ENCODE results near the gene PACS2. TPM values are rescaled to one million over a fixed set of nuclear protein-coding genes. Genes with fewer than 3 reads are reported as not detected.

The PACS2 gene
- total RNA-seq, 1 experiment from 2014 or later = 72.5 TPM

- Histone ChIP-seq H4K20me1 (ENCODE audit: control insufficient read depth, insufficient read depth, insufficient read length) (peaks cover 4% of the 10 kb centered on the region), H2BK20ac (ENCODE audit: low read depth, low read length, poor library complexity, severe bottlenecking) (no peak overlapping the region), H3K27me3 (ENCODE audit: insufficient read depth, low read length) (no peaks in the 10 kb centered on the region), H4K8ac (replicated peaks; ENCODE audit: insufficient read length, low read depth, low read length) (no peak overlapping the region), H2AFZ (ENCODE audit: low read length) (no peak overlapping the region), H3K23ac (ENCODE audit: insufficient read length, low read depth, low read length) (no peak overlapping the region), H2AK5ac (ENCODE audit: insufficient read length, low read length) (no peak overlapping the region), H3K4me1 (ENCODE audit: insufficient read depth, low read length) (peaks cover 9% of the 10 kb centered on the region; the same call in 1 of the 2 replicates), H4K5ac (ENCODE audit: insufficient read length, low read depth, low read length) (no peak overlapping the region), H2BK12ac (ENCODE audit: insufficient read length, low read depth, low read length) (no peak overlapping the region), H3K4ac (ENCODE audit: low read depth, low read length) (no peak overlapping the region), H2BK5ac (ENCODE audit: insufficient read length, low read length) (no peak overlapping the region), H3K18ac (ENCODE audit: insufficient read length, low read depth, low read length) (no peak overlapping the region), H4K91ac (ENCODE audit: insufficient read length, low read depth, low read length) (no peak overlapping the region), H3K79me1 (ENCODE audit: insufficient read depth, low read depth, low read length, poor library complexity, severe bottlenecking) (peaks cover 16% of the 10 kb centered on the region), H3K79me2 (ENCODE audit: insufficient read depth, low read length) (peaks cover 16% of the 10 kb centered on the region; the same call in 1 of the 2 replicates), H3K14ac (ENCODE audit: insufficient read depth, low read length) (no peak overlapping the region), H3K9ac (ENCODE audit: extremely low read depth, insufficient read length, low read length) (no peak overlapping the region), H3K9me3 (ENCODE audit: control insufficient read depth, low read depth, low read length) (no peaks in the 10 kb centered on the region), H2BK15ac (ENCODE audit: low read depth, low read length) (no peak overlapping the region), H3T11ph (ENCODE audit: low read length) (no peak overlapping the region), H3K27ac (ENCODE audit: insufficient read length, low read depth, low read length) (no peak overlapping the region), H3K4me2 (ENCODE audit: insufficient read depth, insufficient read length, low read length) (no peak overlapping the region), H2BK120ac (ENCODE audit: low read depth, low read length, poor library complexity, severe bottlenecking) (no peak overlapping the region), H3K56ac (ENCODE audit: insufficient read length, low read depth, low read length) (no peak overlapping the region), H3K23me2 (ENCODE audit: insufficient read length, low read depth, low read length, poor library complexity, severe bottlenecking) (no peaks in the 10 kb centered on the region)
- TF ChIP-seq, protein P1, sequence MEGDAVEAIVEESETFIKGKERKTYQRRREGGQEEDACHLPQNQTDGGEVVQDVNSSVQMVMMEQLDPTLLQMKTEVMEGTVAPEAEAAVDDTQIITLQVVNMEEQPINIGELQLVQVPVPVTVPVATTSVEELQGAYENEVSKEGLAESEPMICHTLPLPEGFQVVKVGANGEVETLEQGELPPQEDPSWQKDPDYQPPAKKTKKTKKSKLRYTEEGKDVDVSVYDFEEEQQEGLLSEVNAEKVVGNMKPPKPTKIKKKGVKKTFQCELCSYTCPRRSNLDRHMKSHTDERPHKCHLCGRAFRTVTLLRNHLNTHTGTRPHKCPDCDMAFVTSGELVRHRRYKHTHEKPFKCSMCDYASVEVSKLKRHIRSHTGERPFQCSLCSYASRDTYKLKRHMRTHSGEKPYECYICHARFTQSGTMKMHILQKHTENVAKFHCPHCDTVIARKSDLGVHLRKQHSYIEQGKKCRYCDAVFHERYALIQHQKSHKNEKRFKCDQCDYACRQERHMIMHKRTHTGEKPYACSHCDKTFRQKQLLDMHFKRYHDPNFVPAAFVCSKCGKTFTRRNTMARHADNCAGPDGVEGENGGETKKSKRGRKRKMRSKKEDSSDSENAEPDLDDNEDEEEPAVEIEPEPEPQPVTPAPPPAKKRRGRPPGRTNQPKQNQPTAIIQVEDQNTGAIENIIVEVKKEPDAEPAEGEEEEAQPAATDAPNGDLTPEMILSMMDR (conservative IDR thresholded peaks at IDR 0.05) = no peak
- Mint-ChIP-seq H3K4me1 (peaks cover 62 to 72% of the 10 kb centered on the region in 2 experiments), H3K27me3 (ENCODE audit: low read depth) (no peaks in the 10 kb centered on the region), H3K9me3 (peaks cover 0 to 4% of the 10 kb centered on the region in 2 experiments; a peak in 1 of 5 replicates), H3K36me3 (ENCODE audit: insufficient read depth in 1 of 3, low read depth in 3 of 3) (peaks cover 0 to 4% (median 0%) of the 10 kb centered on the region in 3 experiments; a peak in 1 of 7 replicates), H3K4me3 (no peak overlapping the region), H3K27ac (no peak overlapping the region; a peak in 1 of 7 replicates)
- no CpG with 5 or more reads among the region's 12 CpGs for WGBS (ENCODE audit: extremely low coverage, insufficient read length, low lambda C conversion rate)
- DNase-seq = no peak
These were observed 13.6 kb downstream of the PACS2 start for GRCh38 chr14:105328070-105328677.
